Right kidney (tissue), 1 donor: ENCODE measurements around the gene HAVCR1.

Experiments
- DNase-seq: peaks from one replicate; pipeline ENCODE4 v3.0.0-alpha.2; 2016

The HAVCR1 gene

DNA sequence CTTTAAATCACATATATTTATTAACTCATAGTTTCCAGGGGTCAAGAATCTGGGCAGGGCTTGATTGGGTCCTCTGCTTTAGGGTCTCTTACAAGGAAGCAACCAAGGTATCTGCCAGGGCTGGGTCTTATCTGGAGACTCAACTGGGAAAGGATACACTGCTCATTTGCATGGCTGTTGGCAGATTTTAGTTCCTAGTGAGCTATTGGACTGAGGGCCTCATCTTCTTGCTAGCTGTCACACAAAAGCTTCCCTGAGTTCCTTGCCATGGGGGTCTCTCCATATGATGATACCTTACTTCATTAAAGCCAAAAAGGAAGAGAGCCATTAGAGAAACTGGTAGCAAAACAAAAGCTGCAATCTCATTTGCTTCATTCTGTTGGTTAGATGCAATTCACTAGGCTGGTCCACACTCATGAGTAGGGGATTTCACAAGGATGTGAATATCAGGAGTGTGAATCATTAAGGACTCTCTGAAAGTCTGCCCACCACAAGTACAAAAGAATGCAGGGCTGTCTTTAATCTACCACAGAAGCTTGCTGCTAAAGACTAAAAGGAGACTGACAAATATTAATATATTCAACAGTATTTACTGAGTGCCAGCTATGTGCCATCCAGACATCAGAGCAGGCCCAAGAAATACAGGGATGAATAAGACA lies 53.9 kb downstream of the HAVCR1 start:
- no peak for DNase-seq

DNA sequence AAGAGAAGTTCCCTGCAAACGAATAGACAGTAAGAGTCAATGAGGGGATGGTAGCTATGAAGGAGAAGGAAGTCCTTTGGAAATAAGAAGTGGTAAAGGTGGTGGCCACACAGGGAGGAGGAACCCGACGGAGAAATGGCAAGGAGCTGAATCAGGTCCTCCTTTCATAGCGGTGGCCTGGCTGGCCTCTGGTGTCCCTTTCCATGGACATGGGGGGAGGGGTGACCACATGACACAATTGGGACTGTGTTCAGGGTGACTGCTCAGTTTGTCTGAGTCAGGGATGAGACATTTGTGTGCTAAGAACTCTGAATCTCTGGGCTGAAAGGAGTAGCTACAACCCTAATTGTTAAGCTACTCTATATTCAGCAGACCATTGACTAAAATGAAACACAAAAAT lies 67.2 kb downstream of the HAVCR1 start:
- no peak for DNase-seq

DNA sequence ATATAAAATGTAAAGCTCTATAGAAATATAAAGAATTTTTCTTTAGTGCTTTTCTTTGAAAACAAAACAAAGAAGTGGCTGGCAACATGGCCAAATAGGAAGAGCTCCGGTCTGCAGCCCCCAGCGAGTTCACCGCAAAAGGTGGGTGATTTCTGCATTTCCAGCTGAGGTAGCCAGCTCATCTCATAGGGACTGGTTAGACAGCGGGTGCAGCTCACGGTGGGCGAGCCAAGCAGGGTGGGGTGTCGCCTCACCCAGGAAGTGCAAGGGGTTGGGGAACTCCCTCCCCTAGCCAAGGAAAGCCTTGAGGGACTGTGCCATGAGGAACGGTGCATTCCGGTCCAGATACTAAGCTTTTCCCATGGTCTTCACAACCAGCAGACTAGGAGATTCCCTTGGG lies 74.9 kb downstream of the HAVCR1 start:
- no peak for DNase-seq

GRCh38 chr5:156981481-156981880 lies 77.4 kb downstream of the HAVCR1 start:
- no peak for DNase-seq
